HepG2 (cell line): ENCODE measurements around the gene CDK5RAP1. TPM values are rescaled to one million over a fixed set of nuclear protein-coding genes. Genes with fewer than 3 reads are reported as not detected.

Experiments used
- AKNA ChIP-seq: sonication (generic); formaldehyde crosslinking; IDR thresholded peaks from 2 replicates; pipeline ENCODE4 v1.4.0; 2020; ENCODE audit warnings: missing genetic modification reagents, borderline replicate concordance
- E2F2 ChIP-seq: sonication (generic); formaldehyde crosslinking; IDR thresholded peaks from 2 replicates; pipeline ENCODE4 v1.4.0; 2020; ENCODE audit warnings: missing genetic modification reagents, borderline replicate concordance
- EHMT2 ChIP-seq: fragments of 200-600 bp; sonication (generic); IDR thresholded peaks from 2 replicates; pipeline ENCODE4 v1.7.0; 2017; ENCODE audit warnings: antibody characterized with exemption, low read depth, low read length, borderline replicate concordance
- FOXA3 ChIP-seq: IDR thresholded peaks from 2 replicates; pipeline ENCODE4 v1.6.1; 2016; ENCODE audit warnings: missing genetic modification reagents, missing compliant biosample characterization
- HNRNPH1 ChIP-seq: fragments of 200-400 bp; formaldehyde crosslinking; optimal IDR thresholded peaks from 2 replicates; pipeline ENCODE3; 2017; ENCODE audit warnings: mild to moderate bottlenecking, low read depth, low read length
- HNRNPUL1 ChIP-seq: fragments of 200-400 bp; formaldehyde crosslinking; IDR thresholded peaks from 2 replicates; pipeline ENCODE4 v1.6.1; 2017; ENCODE audit warnings: low read depth, mild to moderate bottlenecking, low read length, moderate library complexity
- PAXIP1 ChIP-seq: sonication (generic); formaldehyde crosslinking; conservative IDR thresholded peaks from 2 replicates; pipeline ENCODE4 v1.4.0; 2020; ENCODE audit warnings: mild to moderate bottlenecking, missing genetic modification reagents, moderate library complexity
- SETDB1 ChIP-seq: sonication (generic); formaldehyde crosslinking; IDR thresholded peaks from 2 replicates; pipeline ENCODE4 v1.5.1; 2020; ENCODE audit warnings: missing genetic modification reagents, mild to moderate bottlenecking, borderline replicate concordance
- STAG1 ChIP-seq: sonication (generic); formaldehyde crosslinking; IDR thresholded peaks from 2 replicates; pipeline ENCODE4 v1.4.0; 2020; ENCODE audit warnings: missing genetic modification reagents
- TRIM24 ChIP-seq: sonication (generic); formaldehyde crosslinking; IDR thresholded peaks from 2 replicates; pipeline ENCODE4 v1.8.0; 2022; ENCODE audit warnings: mild to moderate bottlenecking, missing genetic modification reagents
- ZNF275 ChIP-seq: sonication (generic); formaldehyde crosslinking; IDR thresholded peaks from 2 replicates; pipeline ENCODE4 v1.8.0; 2022; ENCODE audit warnings: missing genetic modification reagents, mild to moderate bottlenecking, inconsistent platforms, borderline replicate concordance
- ZNF484 ChIP-seq: sonication (generic); formaldehyde crosslinking; IDR thresholded peaks from 2 replicates; pipeline ENCODE4 v1.5.1; 2020; ENCODE audit warnings: mild to moderate bottlenecking, low read depth, missing genetic modification reagents, borderline replicate concordance
- ZXDC ChIP-seq: sonication (generic); formaldehyde crosslinking; IDR thresholded peaks from 2 replicates; pipeline ENCODE4 v1.5.0; 2020; ENCODE audit warnings: mild to moderate bottlenecking, missing genetic modification reagents
- polyA plus RNA-seq, 8 experiments: library from polyadenylated mRNA; depleted of rRNA in 3 of 8; stranded (reverse) in 7 of 8; unstranded in 1 of 8; fragments of >200 nt; fragmentation: Illumina TruSeq in 4 of 8; extraction: Trizol in 4 of 8; gene quantifications; 2 replicates each; pipeline versions ENCODE4 v1.2.1 to v1.2.3, GENCODE V29; 2011 to 2016; ENCODE audit warnings: low read depth in 4 of 8, missing spikeins in 1 of 8, mixed read lengths in 1 of 8; ENCODE audit not compliant: insufficient read depth in 1 of 8
- total RNA-seq, 5 experiments: library from RNA; depleted of rRNA; stranded (reverse); fragments of >200 nt; fragmentation: Illumina TruSeq; extraction: Trizol; gene quantifications; 2 replicates each; pipeline ENCODE4 v1.2.3, GENCODE V29; 2016; ENCODE audit warnings: low read depth in 1 of 5

CDK5RAP1 gene
- total and polyA plus RNA-seq, 2 of the 13 experiments (the other 11 are each of a cell fraction or from before 2014, with no cell fraction given): 53.6 to 98.2 TPM

GRCh38 chr20:33373735-33374605 is 27.3 kb downstream of the CDK5RAP1 start (continued):
- TF ChIP-seq E2F2 (0 out of 2 replicates have a peak, but pooled peaks have one; percentile 75), HNRNPH1 (no peak), ZNF484 (CRISPR knock-in tag) (no peak), AKNA (CRISPR knock-in tag) (no peak), EHMT2 (no peak), SETDB1 (CRISPR knock-in tag) (no peak), ZXDC (CRISPR knock-in tag) (no peak; the same call in 1 of the 2 replicates), STAG1 (CRISPR knock-in tag) (peak; percentile 17; the same call in 1 of the 2 replicates), HNRNPUL1 (no peak), TRIM24 (CRISPR knock-in tag) (peak; percentile 79; the same call in 1 of the 2 replicates), ZNF275 (CRISPR knock-in tag) (no peak; the same call in 1 of the 2 replicates), PAXIP1 (CRISPR knock-in tag) (peak; percentile 99), FOXA3 (CRISPR knock-in tag) (peak; percentile 99)
